ENCODE results near the gene PPIL1.

GRCh38 chr6:36839749-36840431 lies 34.7 kb downstream of the PPIL1 start:
- TF ChIP-seq USF2 (IDR thresholded peaks at IDR 0.05) (no peak), CHD4 (IDR thresholded peaks at IDR 0.05; ENCODE audit: borderline replicate concordance) (no peak), NFE2L2 (conservative IDR thresholded peaks at IDR 0.05; ENCODE audit: low read length) (no peak), MAX (IDR thresholded peaks at IDR 0.05) (no peak), REST (IDR thresholded peaks at IDR 0.05) (no peak), CTCF (IDR thresholded peaks at IDR 0.05) (peak; percentile 34; the same call in 2 of the 3 replicates), RAD21 (conservative IDR thresholded peaks at IDR 0.05 in 1 of 2, IDR thresholded peaks at IDR 0.05 in 1 of 2) (no peak), RFX5 (IDR thresholded peaks at IDR 0.05) (no peak), RNF2 (IDR thresholded peaks at IDR 0.05; ENCODE audit: borderline replicate concordance, low read depth) (no peak)

Data from A549 (cell line).